SW480 (cell line): ENCODE results near the gene CD79A.

Experiments
- DNase-seq: peaks from one replicate; pipeline ENCODE4 v3.0.0-alpha.2; 2016; ENCODE audit warnings: low spot score

CD79A gene

DNA sequence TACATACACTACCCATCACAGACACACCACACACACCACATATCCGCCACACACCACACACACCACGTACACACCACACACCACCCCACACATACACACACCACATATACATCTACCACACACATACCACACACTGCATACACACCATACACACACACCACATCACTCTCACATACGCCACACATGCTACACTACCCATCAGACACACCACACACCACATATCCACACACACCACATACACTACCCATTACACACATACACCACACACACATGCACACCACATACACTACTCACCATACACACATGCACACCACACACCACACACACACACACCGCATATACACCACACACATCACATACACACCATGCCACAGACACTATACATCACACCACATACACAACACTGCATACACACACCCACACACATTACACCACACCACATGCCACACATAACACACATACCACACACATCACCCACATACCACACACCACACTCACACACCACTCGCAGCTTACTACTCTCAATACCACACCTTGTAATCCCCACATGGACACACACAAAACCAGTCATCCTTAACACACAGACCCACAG, 41.7 kb downstream of the CD79A start:
- no peak for DNase-seq

DNA sequence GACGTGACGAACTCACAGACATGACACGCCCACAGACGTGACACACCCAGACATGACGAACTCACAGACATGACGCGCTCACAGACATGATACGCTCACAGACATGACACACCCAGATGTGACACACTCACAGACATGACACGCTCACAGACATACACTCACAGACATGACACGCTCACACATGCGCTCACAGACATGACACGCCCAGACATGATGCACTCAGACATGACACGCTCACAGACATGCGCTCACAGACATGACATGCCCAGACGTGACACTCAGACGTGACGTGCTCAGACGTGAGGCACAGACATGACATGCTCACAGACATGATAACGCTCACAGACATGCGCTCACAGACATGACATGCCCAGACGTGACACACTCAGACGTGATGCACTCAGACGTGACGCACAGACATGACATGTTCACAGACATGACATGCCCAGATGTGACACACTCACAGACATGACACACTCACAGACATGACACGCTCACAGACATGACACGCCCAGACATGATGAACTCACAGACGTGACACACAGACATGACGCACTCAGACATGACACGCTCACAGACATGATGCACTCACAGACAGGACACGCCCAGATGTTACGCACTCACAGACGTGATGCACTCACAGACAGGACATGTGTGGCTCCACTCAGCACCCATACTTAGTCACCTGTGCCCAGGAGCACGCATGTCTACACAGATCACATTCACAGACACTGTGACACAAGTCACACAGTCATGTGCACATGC, 43.1 kb downstream of the CD79A start:
- DNase-seq, result no peak

DNA sequence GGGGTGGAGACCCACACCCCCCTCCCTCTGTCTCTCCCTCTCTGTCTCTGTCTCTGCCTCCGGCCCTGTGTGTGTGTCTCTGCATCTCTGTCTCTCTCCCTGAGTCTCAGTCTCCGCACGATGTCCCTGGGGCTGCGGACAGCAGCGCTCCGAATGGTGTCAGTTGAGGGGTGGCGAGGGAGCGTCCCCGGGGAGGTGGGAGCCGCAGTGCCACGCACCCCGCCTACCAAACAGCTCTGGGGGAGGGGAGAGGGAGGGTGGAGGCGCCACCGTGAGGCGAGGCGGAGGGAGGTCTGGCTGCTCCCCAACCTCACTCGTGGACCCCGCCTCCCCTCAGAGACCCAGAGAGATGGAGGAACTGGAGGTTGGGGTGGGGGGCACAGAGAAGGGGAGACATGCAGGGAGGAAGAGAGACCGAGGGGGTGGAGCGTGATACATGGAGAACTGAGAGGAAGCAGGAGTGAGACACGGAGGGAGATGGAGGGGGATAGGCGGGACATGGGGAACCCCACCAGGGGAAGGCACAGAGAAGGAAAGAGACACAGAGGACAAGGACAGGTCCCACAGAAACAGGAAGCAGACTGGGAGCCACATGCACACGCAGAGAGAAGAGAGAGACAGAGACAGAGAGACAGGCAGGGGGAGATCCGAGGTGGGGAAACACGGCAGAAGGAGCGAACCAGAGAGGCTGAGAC, 44.0 kb downstream of the CD79A start:
- no peak for DNase-seq

DNA sequence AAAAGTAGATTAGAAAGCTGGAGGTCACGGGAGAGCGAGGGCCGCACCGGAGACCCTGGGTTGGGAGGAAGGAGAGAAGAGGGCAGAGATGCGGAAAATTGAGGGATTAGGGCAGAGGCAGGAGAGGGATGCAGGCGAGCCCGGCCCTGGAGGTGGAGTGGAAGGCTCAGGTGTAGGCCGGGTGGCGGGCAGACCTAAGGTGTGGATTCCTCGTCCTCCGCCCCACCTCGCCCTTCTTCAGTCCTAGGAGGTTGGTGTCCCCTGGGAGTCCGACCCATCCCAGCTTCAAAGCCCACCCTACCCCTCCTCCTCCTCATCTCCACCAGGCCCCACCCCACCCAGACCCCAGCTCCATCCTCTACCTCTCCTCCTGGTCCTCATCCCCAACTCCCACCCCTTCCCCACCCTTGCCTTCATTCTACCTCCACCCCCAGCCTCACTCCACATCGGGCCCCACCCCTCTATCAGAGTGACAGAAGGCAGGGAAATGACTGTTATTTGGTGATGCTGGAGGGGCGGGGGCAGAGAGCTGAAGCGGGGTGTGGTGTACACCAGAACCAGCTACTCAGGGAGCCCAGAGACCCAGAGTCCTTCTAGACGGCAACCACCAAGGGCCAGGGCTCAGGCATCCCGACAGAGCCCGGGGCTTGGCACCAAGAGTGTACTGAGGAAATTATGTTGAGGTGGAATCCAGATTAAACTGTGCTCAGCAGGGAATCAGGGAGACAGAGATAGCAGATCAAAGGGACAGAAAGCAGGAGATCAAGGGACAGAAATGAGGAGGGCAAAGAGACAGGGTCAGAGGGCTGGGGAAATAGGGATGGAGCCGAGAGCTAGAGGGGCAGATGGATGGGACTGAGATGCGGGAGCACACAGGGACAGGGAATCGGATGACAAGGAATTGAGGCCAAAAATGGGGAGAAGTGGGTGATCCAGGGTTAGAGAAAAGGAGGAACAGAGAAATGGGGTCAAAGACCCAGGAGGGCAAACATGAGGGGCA, 44.8 kb downstream of the CD79A start:
- DNase-seq, result no peak

DNA sequence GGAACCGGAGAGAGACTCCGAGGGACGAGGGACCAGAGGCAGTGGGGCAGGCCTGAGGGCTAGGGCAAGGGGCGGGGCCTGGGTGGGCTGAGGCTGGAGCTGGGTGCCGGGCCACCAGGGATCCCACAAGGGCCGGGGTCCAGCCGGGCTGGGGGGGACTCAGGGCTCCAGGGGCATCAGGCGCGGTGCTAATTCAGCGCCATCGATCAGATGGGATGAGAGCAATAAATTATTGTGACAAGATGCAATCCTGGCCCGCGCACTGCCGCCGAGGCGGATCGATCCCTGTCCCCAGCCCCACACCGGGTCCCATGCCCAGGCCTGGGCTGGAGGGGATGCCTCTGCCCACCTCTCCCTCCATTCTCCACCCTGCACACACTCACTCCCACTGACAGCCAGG, 45.5 kb downstream of the CD79A start:
- DNase-seq, result no peak

DNA sequence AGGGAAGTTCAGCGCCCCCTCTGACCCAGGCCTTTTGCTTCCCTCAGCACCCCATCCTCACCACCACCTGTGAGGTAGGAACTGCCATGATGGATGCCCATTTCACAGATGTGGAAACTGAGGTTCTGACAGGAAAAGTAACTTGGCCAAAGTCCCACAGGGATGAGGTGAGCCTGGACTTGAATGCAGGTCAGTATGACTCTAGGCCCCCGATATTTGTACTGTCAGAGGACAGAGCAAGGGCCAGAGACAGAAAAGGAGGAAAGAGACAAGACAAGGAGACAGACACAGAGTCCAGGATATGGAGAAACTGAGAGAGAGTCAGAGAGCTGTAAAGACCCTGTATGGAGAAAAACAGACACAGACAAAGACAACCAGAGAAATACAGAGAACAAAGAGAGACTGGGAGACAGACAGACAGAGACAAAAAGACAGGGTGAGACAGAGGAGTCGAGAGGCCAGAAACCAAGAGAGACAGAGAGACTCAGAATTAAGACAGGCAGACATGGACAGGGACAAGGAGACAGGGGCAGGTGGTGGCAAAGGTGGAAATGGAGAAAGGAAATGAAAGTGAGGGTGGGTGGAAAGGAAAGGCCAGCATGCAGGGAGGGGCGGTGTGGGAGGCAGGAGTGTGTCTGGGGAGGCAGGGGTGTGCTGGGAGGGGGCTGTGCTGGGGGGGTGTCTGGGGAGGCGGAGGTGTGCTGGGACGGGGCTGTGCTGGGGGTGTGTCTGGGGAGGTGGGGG, 46.1 kb downstream of the CD79A start:
- no peak for DNase-seq

DNA sequence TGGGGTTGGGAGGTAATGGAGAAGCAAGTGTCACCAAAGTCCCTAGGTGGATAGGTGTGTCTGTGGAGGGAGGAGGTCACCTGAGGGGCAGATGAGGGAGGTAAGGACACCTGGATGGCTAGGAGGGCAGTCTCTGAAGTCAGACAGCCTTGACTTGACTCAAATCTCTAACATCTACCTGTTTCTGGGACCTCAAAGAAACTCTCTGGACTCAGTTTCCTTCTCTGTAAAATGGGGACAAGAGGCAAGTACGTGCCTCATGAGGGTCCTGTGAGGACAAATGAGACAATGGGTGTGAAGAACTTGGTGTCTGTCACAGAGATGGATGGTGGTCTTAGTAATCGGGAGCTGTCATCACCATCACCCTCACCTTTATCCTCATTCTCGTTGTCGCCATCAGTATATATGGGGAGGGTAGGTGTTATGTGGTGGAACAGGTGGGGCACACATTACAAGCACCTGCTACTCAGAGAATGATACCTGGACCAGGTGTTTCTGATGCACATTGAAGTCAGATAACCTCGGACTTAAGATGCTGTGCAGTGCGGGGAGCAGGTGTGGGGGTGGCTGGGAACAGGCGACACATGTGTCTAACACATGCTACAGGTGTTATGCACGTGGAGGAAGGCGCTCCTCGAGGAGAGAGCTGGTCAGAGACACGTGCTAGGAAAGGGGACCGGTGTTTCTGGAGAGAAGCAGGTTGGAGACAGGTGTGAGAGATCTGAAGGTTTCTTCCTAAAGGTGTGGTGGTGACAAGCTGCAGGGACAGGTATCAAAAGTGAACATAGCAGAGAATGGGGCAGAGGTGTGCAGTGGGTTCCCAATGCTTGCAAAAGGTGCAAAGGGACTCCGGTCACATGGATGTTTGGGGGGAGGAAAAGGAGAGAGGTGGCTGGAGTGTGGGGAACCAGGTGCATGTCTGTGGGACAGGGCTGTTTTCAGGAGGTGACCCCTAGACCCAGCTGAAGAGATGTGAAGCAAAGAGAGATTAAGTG, 47.4 kb downstream of the CD79A start:
- DNase-seq, result no peak

DNA sequence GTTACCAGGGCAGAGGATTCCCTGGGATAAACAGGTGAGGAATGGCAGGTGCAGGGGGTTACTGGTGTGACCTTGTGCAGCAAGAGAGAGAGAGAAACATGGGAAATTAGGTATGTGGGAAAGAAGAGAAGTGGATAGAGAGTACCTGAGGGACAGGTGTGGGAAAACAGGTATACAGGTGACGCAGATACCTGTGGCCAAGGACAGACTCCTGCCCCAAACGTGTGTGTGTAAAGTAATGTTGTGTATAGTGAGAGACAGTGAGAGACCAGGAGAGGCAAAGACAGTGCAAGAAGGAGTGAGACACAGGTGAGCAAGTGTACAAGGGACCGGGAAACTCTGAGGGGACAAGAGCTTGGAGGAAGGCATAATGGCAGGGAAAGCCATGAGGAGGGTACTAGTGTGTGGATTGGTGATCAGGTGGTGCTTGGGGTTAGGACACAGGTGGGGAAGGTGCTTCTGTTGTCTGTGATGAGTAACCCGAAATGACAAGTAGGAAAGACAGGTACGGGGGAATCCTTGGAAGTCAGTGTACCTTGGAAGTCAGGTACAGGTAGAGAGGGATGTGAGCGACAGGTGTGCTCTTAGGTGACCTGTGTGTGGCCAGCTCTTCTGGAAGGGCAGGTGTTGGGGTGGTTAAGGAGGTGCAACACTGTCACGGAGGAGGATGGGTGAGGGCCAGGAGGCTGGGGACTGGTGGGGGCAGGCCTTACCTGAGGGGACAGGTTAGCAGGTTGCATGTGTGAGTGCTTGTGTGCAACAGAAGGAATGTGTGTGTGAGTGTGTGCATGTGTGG, 48.3 kb downstream of the CD79A start:
- no peak for DNase-seq

DNA sequence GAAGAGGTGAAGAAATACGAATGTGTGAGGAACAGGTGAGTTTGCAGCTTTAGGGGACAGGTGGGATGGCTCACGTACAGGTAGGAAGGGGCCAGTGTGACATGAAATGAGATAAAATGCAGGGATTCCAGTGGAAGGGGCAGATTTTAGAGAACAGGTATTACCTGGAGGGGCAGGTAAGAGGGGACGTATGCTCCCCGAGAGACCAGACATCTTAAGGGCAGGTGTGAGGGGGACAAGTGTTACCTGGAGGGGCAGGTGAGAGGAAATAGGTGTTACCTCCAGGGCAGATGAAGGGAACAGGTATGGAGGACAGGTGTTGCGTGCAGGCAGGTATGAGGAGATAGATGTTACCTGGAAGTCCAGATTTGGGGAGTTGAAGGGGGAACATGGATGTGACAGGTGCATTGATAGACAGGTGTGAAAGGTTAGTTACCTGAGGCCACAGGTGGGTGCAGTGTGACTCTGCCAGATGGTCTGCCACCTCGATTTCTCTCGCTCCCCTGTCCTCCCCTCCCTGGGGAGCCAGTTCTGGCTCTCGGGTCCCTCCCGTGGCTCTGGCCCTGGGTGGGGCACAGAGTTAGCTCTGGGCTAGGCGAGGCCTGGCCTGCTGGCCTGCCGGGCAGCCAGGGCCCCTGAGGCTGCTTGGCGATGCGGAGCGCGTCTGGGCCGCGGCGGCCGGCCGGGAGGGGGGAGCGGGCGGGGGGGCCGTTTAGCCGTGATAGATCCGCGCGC, 49.1 kb downstream of the CD79A start:
- no peak for DNase-seq

DNA sequence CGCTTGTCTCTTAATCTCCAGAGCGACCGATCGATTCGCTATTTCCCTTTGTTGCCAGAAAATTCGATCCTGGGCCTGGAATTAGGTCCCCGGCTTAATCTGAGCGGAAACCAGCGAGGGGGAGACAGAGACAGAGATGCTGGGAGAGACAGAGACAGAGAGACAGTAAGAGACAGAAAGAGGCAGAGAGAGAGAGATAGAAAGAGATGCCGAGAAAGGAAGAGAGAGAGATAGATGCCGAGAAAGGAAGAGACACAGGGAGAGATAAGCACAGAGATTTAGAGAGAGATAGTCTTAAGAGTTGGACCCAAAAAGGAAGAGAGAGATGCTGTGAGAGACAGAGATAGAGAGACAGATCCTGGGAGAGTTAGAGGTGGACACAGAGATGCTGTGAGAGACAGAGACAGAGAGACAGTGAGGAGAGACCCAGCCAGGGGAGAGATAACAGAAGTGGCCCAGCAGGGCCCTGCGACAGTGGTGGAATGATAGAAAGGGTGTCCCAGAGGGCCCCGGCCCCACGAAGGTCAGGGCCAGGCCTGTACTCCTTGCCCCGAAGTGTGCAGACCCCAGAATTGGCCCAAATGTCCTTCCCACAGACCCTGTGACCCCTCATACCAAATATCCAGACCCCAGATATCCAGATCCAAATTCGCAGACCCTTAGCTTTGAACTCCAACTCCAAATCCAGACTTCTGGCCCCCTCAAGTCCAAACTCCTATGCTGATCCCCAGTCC, 49.9 kb downstream of the CD79A start:
- DNase-seq, result no peak

DNA sequence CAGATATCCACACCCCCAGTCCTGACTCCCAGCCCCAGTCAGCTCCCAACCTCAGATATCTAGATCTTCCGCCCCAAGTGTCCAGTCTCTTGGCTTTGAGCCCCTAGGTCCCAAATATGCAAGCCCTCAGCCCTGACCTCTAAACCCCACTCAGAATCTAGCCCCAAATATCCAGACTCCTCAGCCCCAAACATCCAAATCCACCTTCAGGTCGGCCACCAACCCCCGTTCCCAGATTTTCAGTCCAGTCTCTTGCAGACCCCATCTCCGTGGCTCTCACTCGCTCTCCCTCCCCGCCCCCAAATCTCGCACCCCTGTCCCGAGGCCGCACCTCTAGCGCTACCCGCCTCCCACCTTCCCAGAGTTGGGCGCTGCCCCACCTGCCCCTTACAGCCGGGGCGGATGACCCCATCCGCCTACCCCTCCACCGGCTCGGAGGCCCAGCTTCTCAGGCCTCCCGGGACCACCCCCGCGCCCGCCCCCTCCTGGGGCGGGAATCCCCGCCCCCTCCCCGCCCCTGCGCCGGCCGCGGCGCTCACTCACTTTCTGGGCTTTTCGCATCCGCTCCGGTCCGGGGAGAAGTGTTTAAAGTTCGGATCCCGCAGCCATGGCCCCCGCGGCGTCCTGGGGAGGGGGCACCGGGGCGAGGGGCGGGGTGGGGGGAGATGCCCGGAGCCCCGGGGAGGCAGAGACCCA, 50.6 kb downstream of the CD79A start:
- DNase-seq, result no peak

DNA sequence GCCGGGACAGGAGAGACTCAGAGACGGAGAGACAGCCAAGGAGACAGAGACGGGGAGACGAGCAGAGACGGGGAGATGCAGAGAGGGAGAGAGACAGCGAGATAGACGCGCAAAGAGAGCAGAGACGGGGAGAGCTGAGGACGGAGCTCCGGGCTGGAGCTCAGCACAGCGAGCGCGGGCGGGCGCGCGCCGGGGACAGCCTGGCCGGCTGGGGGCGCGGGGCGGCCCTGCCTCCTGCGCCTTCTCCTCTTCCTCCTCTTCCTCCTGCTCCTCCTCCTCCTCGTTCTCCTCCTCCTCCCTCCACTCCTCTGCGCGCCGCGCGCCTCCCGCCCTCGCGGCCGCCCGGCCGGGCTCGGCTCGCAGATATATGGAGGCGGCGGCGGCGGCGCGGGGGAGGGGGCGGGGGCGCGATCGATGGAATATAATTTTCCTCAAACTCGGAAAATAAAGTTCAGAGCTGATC, 51.2 kb downstream of the CD79A start, which contains the start of gene ERFL:
Gene ERFL, minus strand, starts transcription at position 229 of the 463 bp plus-strand sequence. CDS start 15,530 bp downstream, outside the sequence.
- no peak for DNase-seq

DNA sequence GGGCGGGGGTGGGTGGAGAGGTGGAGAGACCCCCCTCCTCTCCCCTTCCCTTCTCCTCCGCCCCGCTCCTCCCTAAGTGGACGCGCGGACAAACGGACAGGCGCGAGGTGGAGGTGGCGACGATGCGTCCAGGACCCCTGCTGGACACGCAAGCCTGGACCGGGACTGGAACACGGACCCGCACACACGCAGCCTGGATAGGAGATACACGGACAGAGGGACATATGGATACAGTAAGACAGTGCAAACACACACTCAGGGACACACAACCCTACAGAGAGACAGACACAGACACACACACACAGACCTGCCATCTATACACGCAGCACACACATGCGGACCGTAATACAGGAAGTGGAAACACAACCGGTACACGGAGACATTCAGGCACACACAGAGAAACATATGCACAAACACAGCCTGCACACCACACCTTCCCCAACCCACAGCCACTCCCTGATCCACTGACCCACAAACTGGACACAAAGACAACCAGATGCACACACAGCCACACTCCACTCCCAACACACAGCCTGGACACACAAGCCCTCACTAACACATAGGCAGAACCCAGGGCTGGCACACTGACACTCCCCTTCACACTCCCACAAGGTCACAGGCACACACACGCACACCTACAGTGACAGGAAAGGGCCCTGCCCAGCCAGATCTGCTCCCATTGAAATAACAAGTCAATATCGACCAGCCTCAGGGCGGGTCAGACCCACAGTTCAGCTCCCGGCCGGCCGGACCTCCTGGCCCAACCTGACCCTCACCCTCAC, 51.9 kb downstream of the CD79A start:
- DNase-seq, result peak; percentile 46

DNA sequence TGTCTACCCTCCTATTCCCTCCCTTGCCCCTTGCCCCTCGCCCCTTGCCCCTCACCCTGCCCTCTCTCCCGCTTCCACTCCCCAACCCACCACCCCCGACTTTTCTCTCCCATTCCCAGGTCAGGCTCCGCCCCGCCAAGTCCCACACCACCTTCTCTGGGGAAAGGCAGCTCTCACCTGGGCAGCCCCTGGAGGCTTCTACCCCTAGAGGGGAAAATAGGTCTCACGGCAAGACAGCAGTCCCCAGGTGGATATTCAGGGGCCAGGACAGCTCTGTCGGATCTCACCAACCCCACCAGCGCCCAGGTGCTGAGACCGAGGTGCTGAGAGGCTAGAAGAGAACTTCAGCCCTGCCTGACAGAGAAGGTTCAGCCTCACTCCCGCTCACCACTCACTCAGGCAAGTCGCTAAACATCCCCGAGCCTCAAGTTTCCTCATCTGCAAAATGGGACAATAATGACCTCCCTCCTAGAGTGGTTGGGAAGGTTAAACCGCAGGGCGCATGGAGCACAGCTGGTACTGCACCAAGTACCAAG, 52.5 kb downstream of the CD79A start:
- no peak for DNase-seq

DNA sequence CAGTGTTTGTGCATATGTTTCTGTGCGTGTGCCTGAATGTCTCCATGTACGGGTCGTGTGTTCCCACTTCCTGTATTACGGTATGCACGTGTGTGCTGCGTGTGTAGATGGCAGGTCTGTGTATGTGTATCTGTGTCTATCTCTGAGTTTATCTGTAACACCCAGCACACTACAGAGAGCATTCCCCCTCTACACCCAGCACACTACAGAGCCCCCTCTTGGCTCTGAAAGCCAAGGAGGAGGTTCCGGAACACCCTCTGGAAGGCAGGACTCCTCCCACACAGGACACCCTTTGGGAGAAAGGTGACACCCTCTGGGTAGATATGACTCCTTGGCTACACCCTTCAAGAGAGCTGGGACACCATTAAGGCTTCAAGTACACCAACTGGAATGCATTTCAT, 53.2 kb downstream of the CD79A start:
- no peak for DNase-seq
